Activated CD4-positive, alpha-beta T cell treated with anti-CD3 and anti-CD28 coated beads, Interleukin-2, amount 50 U/mL, for 24 hours (primary cell): ENCODE data around the gene CD59.
"Not testable (repeated sequence)": the region's sequence is repeated elsewhere in the genome, so short reads cannot be mapped to it uniquely, and the experiment has no call there.

Experiments used
- DNase-seq, 2 donors: peaks; one replicate each; pipeline ENCODE4 v3.0.0-alpha.2; 2020; ENCODE audit warnings: low read depth in 1 of 2, low spot score in 1 of 2

Gene CD59

GRCh38 chr11:33716243-33716642, 20.0 kb downstream of the CD59 start:
- no peak for DNase-seq

- DNase-seq = no peak
Measured at GRCh38 chr11:33713856-33714398, 22.3 kb downstream of the CD59 start.

GRCh38 chr11:33713151-33713855, 22.9 kb downstream of the CD59 start:
- DNase-seq = no peak

GRCh38 chr11:33712436-33712835, 23.8 kb downstream of the CD59 start:
- DNase-seq = no peak

- no peak for DNase-seq
Measured at GRCh38 chr11:33709466-33709865, 26.8 kb downstream of the CD59 start.

GRCh38 chr11:33708985-33709384, 27.2 kb downstream of the CD59 start:
- DNase-seq = no peak

GRCh38 chr11:33707831-33708230, 28.4 kb downstream of the CD59 start:
- DNase-seq = not testable (repeated sequence)

GRCh38 chr11:33706966-33707365, 29.3 kb downstream of the CD59 start:
- DNase-seq = no peak

- DNase-seq = no peak
Measured at GRCh38 chr11:33706546-33706945, 29.7 kb downstream of the CD59 start.

GRCh38 chr11:33704240-33705002, 31.8 kb downstream of the CD59 start:
- no peak for DNase-seq

GRCh38 chr11:33703788-33704187, 32.4 kb downstream of the CD59 start:
- DNase-seq = no peak

GRCh38 chr11:33703234-33703633, 33.0 kb downstream of the CD59 start:
- DNase-seq = no peak

- DNase-seq = no peak
Measured at GRCh38 chr11:33701302-33702230, 34.7 kb downstream of the CD59 start.

GRCh38 chr11:33700502-33701271, 35.5 kb downstream of the CD59 start, which contains the start of gene C11orf91:
TSS of gene C11orf91 (minus strand) at chr11:33700826. CDS start at chr11:33700740, 86 bp downstream.
- DNase-seq = peak; percentile 82 to 89

GRCh38 chr11:33700063-33700501, 36.1 kb downstream of the CD59 start:
- DNase-seq = no peak

- no peak for DNase-seq
Measured at GRCh38 chr11:33699515-33700062, 36.6 kb downstream of the CD59 start.

- no peak for DNase-seq
Measured at GRCh38 chr11:33698921-33699320, 37.3 kb downstream of the CD59 start.

GRCh38 chr11:33697997-33698396, 38.2 kb downstream of the CD59 start:
- DNase-seq = no peak

GRCh38 chr11:33696931-33697638, 39.1 kb downstream of the CD59 start:
- no peak for DNase-seq
